Activated naive CD8-positive, alpha-beta T cell treated with anti-CD3 and anti-CD28 coated beads for 36 hours (primary cell): ENCODE measurements around the gene SGO1. TPM values are rescaled to one million over a fixed set of nuclear protein-coding genes. Genes with fewer than 3 reads are reported as not detected.

ENCODE experiments used
- DNase-seq: peaks from one replicate; pipeline ENCODE4 v3.0.0; 2021
- H3K27ac Mint-ChIP-seq: one replicate; pipeline ENCODE4 v1.8.0; 2022; ENCODE audit warnings: mild to moderate bottlenecking, moderate library complexity, mixed read lengths
- H3K27me3 Mint-ChIP-seq: one replicate; pipeline ENCODE4 v1.8.0; 2022; ENCODE audit warnings: mild to moderate bottlenecking, mixed read lengths
- H3K36me3 Mint-ChIP-seq: one replicate; pipeline ENCODE4 v1.8.0; 2021; ENCODE audit warnings: mild to moderate bottlenecking, mixed read lengths
- H3K4me1 Mint-ChIP-seq: one replicate; pipeline ENCODE4 v1.8.0; 2021; ENCODE audit warnings: mixed read lengths
- H3K4me3 Mint-ChIP-seq: one replicate; pipeline ENCODE4 v1.8.0; 2022; ENCODE audit warnings: mild to moderate bottlenecking, moderate library complexity, mixed read lengths
- H3K9me3 Mint-ChIP-seq: one replicate; pipeline ENCODE4 v1.8.0; 2022; ENCODE audit warnings: mixed read lengths
- total RNA-seq, 2 experiments: library from RNA; stranded (reverse); gene quantifications; one replicate each; pipeline ENCODE4 v1.2.3, GENCODE V29; 2021

Gene SGO1
- total RNA-seq, 2 experiments from 2014 or later, result 25.6 to 26.8 TPM

- H3K36me3 Mint-ChIP-seq, result peaks cover 31% of the 10 kb centered on the region
- H3K9me3 Mint-ChIP-seq, result no peaks in the 10 kb centered on the region
- H3K4me1 Mint-ChIP-seq, result no peaks in the 10 kb centered on the region
- H3K4me3 Mint-ChIP-seq, result no peak overlapping the region
- no peak overlapping the region for H3K27ac Mint-ChIP-seq
- no peaks in the 10 kb centered on the region for H3K27me3 Mint-ChIP-seq
- no peak for DNase-seq
These were observed 45.1 kb downstream of the SGO1 start for GRCh38 chr3:20140881-20141280.

DNA sequence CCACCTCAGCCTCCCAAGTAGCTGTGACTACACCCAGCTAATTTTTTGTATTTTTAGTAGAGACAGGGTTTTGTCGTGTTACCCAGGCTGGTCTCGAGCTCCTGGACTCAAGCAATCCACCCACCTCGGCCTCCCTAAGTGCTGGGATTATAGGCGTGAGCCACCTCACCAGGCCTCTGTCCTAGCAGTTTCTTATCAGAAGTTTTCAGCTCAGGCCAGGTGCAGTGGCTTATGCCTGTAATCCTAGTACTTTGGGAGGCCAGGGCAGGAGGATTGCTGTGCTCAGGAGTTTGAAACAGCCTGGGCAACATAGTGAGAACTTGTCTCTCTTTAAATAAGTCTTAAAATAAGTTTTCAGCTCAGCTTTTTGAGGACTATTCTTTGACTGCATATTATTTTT lies 48.4 kb downstream of the SGO1 start:
- Mint-ChIP-seq H3K36me3 (peaks cover 18% of the 10 kb centered on the region), H3K27ac (no peak overlapping the region), H3K4me1 (no peaks in the 10 kb centered on the region), H3K9me3 (no peaks in the 10 kb centered on the region), H3K27me3 (no peaks in the 10 kb centered on the region), H3K4me3 (no peak overlapping the region)
- no peak for DNase-seq

GRCh38 chr3:20136231-20136630 lies 49.8 kb downstream of the SGO1 start:
- Mint-ChIP-seq H3K27ac (no peak overlapping the region), H3K9me3 (no peaks in the 10 kb centered on the region), H3K36me3 (peaks cover 9% of the 10 kb centered on the region), H3K4me1 (no peaks in the 10 kb centered on the region), H3K27me3 (no peaks in the 10 kb centered on the region), H3K4me3 (no peak overlapping the region)
- no peak for DNase-seq

DNA sequence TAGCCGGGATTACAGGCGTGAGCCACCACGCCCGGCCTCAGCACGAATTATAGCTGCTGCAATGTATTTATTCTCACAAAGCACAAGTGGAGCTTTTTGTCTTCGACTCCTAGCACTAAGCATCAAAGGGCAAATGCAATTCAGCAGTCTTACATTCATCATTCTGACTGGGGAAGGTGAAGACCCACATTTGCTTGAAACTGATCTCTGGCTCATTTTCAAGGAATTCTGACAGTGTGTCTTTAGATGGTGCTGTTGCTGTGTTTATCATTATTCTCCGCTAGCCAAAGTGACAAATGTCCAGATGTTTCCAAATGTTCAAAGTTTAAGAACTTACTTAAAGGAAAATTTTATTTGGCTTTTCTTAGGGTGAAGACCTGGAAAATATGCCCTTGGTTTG lies 55.9 kb downstream of the SGO1 start:
- no peaks in the 10 kb centered on the region for H3K4me1 Mint-ChIP-seq
- H3K36me3 Mint-ChIP-seq, result peaks cover 10% of the 10 kb centered on the region
- no peak overlapping the region for H3K27ac Mint-ChIP-seq

DNA sequence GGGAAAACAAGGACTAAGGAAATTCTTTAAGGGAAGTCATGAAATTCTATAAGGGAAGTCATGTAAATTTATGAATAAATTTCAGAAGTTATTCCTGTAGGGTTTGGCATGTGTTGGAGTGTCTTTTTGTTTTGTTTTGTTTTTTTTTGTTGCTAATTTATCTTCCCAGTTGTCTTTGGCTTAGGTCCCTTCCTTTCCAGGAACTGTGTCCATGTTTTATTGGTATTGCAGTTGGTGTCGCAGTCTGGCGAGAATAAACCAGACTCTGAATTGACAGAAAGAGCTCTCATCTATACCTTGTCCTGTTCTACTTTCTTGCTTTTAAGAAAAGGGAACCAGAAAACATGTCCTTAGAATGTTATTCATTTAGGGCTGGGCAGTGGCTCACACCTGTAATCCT lies 57.6 kb downstream of the SGO1 start:
- peaks cover 11% of the 10 kb centered on the region for H3K36me3 Mint-ChIP-seq
- no peak overlapping the region for H3K4me3 Mint-ChIP-seq
- H3K9me3 Mint-ChIP-seq, result no peaks in the 10 kb centered on the region
- no peaks in the 10 kb centered on the region for H3K4me1 Mint-ChIP-seq
- H3K27ac Mint-ChIP-seq, result no peak overlapping the region
- DNase-seq, result no peak
- no peaks in the 10 kb centered on the region for H3K27me3 Mint-ChIP-seq

More for the DNA sequence above, 55.9 kb downstream of the SGO1 start:
- H3K27me3 Mint-ChIP-seq, result no peaks in the 10 kb centered on the region
- H3K9me3 Mint-ChIP-seq, result no peaks in the 10 kb centered on the region
- DNase-seq, result no peak
- H3K4me3 Mint-ChIP-seq, result no peak overlapping the region

- DNase-seq, result no peak
- H3K36me3 Mint-ChIP-seq, result peaks cover 15% of the 10 kb centered on the region
- H3K27me3 Mint-ChIP-seq, result no peaks in the 10 kb centered on the region
- H3K9me3 Mint-ChIP-seq, result no peaks in the 10 kb centered on the region
- no peak overlapping the region for H3K4me3 Mint-ChIP-seq
- H3K27ac Mint-ChIP-seq, result no peak overlapping the region
- no peaks in the 10 kb centered on the region for H3K4me1 Mint-ChIP-seq
These were observed 60.1 kb downstream of the SGO1 start for GRCh38 chr3:20125897-20126296.

- Mint-ChIP-seq H3K27ac (no peak overlapping the region), H3K4me1 (no peaks in the 10 kb centered on the region), H3K27me3 (no peaks in the 10 kb centered on the region), H3K9me3 (no peaks in the 10 kb centered on the region), H3K4me3 (no peak overlapping the region), H3K36me3 (peaks cover 15% of the 10 kb centered on the region)
- no peak for DNase-seq
These were observed 60.7 kb downstream of the SGO1 start for GRCh38 chr3:20125289-20125688.

GRCh38 chr3:20123131-20123652 lies 62.8 kb downstream of the SGO1 start:
- peaks cover 15% of the 10 kb centered on the region for H3K36me3 Mint-ChIP-seq

DNA sequence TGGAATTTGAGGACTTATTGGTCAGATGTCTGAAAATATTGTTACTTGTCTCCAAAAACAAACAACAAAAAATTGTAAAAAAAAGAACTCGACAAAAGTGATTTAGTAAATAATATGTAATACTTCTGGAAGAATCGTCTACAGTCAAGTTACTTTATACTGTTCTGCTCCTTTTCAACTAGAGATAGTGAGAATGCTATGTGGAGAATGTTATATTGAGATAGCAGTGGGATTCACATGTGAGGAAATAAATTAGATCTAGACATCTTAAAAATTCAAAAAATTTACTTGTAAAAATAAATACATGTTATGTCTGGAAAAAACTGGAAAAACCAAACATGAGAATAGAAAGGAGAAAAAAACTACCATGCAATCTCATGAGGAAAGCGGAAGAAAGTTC lies 64.9 kb downstream of the SGO1 start:
- H3K27ac Mint-ChIP-seq, result no peak overlapping the region
- no peak for DNase-seq
- H3K4me3 Mint-ChIP-seq, result no peak overlapping the region
- H3K36me3 Mint-ChIP-seq, result peaks cover 23% of the 10 kb centered on the region
- H3K4me1 Mint-ChIP-seq, result no peaks in the 10 kb centered on the region
- H3K27me3 Mint-ChIP-seq, result no peaks in the 10 kb centered on the region
- no peaks in the 10 kb centered on the region for H3K9me3 Mint-ChIP-seq

More at GRCh38 chr3:20123131-20123652, 62.8 kb downstream of the SGO1 start:
- H3K9me3 Mint-ChIP-seq, result no peaks in the 10 kb centered on the region
- H3K27me3 Mint-ChIP-seq, result no peaks in the 10 kb centered on the region
- no peaks in the 10 kb centered on the region for H3K4me1 Mint-ChIP-seq
- DNase-seq, result no peak
- H3K4me3 Mint-ChIP-seq, result no peak overlapping the region
- no peak overlapping the region for H3K27ac Mint-ChIP-seq

Other genes with a start within 250 kb of the SGO1 start
- gene RAB5A, start 239.1 kb downstream of the SGO1 start, total RNA-seq, result 10 to 100 TPM; 54.2 to 56.0 TPM
- gene PP2D1, start 173.9 kb downstream of the SGO1 start, total RNA-seq, result not detected
- 10 to 100 TPM; 11.7 to 17.0 TPM for gene KAT2B, start 145.8 kb downstream of the SGO1 start, total RNA-seq